ENCODE measurements around the gene ELL2. TPM values are rescaled to one million over a fixed set of nuclear protein-coding genes. Genes with fewer than 3 reads are reported as not detected.

The ELL2 gene
- total and polyA plus RNA-seq, 2 of the 13 experiments (the other 11 are each of a cell fraction or from before 2014, with no cell fraction given): 78.9 to 97.1 TPM

DNA sequence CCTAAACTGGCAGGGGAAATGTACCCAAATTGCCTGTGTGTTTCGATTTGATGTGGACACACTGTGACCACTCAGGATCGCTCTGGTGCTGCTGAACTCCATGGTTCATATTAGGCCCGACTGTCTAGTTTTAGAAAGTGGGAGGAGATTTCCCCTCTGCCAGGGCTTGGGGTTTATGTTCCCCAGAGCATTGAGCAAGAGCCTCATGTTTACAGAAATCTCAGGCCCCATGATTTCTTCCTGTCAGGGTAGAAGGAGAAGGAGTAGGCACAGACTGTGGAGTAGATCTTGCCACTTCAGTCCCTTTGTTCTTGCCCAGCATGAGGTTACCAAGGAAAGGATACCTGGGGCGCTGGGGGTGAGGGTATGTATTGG, 98.3 kb downstream of the ELL2 start:
- H3K27ac ChIP-seq (ENCODE audit: extremely low read length, insufficient read depth, low read length): peak overlapping the region; percentile 98
- TF ChIP-seq ZNF414 (CRISPR knock-in tag; IDR thresholded peaks at IDR 0.05) (no peak), ESRRA (CRISPR knock-in tag; IDR thresholded peaks at IDR 0.05; ENCODE audit: low read depth) (no peak; the same call in 1 of the 2 replicates), THRA (CRISPR knock-in tag; IDR thresholded peaks at IDR 0.05; ENCODE audit: borderline replicate concordance) (peak; percentile 26; the same call in 1 of the 2 replicates), PRMT3 (CRISPR knock-in tag; IDR thresholded peaks at IDR 0.05; ENCODE audit: borderline replicate concordance, low read depth) (no peak), THYN1 (CRISPR knock-in tag; IDR thresholded peaks at IDR 0.05; ENCODE audit: borderline replicate concordance, low read depth) (no peak), ZNF230 (CRISPR knock-in tag; IDR thresholded peaks at IDR 0.05) (peak; percentile 40; the same call in 1 of the 2 replicates), HOXA5 (CRISPR knock-in tag; IDR thresholded peaks at IDR 0.05) (peak; percentile 46; the same call in 1 of the 2 replicates), TAF1 (CRISPR knock-in tag; IDR thresholded peaks at IDR 0.05) (0 out of 2 replicates have a peak, but pooled peaks have one; percentile 6), FOSL1 (CRISPR knock-in tag; IDR thresholded peaks at IDR 0.05; ENCODE audit: borderline replicate concordance) (no peak), YY1 (IDR thresholded peaks at IDR 0.05; ENCODE audit: insufficient read depth, insufficient replicate concordance, low read depth, low read length) (peak; percentile 15), FOSL2 (CRISPR knock-in tag; IDR thresholded peaks at IDR 0.05) (peak; percentile 50)
- TF ChIP-seq, protein P1, sequence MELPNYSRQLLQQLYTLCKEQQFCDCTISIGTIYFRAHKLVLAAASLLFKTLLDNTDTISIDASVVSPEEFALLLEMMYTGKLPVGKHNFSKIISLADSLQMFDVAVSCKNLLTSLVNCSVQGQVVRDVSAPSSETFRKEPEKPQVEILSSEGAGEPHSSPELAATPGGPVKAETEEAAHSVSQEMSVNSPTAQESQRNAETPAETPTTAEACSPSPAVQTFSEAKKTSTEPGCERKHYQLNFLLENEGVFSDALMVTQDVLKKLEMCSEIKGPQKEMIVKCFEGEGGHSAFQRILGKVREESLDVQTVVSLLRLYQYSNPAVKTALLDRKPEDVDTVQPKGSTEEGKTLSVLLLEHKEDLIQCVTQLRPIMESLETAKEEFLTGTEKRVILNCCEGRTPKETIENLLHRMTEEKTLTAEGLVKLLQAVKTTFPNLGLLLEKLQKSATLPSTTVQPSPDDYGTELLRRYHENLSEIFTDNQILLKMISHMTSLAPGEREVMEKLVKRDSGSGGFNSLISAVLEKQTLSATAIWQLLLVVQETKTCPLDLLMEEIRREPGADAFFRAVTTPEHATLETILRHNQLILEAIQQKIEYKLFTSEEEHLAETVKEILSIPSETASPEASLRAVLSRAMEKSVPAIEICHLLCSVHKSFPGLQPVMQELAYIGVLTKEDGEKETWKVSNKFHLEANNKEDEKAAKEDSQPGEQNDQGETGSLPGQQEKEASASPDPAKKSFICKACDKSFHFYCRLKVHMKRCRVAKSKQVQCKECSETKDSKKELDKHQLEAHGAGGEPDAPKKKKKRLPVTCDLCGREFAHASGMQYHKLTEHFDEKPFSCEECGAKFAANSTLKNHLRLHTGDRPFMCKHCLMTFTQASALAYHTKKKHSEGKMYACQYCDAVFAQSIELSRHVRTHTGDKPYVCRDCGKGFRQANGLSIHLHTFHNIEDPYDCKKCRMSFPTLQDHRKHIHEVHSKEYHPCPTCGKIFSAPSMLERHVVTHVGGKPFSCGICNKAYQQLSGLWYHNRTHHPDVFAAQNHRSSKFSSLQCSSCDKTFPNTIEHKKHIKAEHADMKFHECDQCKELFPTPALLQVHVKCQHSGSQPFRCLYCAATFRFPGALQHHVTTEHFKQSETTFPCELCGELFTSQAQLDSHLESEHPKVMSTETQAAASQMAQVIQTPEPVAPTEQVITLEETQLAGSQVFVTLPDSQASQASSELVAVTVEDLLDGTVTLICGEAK (IDR thresholded peaks at IDR 0.05): no peak
- TF ChIP-seq, protein P1 (CRISPR knock-in tag; IDR thresholded peaks at IDR 0.05): no peak

More for the DNA sequence above, 98.3 kb downstream of the ELL2 start:
- Histone ChIP-seq H3K79me2 (ENCODE audit: insufficient read depth, low read length) (peaks cover 12% of the 10 kb centered on the region), H2AFZ (ENCODE audit: low read length) (no peak overlapping the region), H3K4me2 (ENCODE audit: low read depth, low read length) (peak overlapping the region; percentile 90), H3K27me3 (ENCODE audit: control insufficient read depth in 1 of 2, insufficient read depth in 2 of 2, low read length in 2 of 2) (no peaks in the 10 kb centered on the region), H3K9me3 (ENCODE audit: low read length) (no peaks in the 10 kb centered on the region), H3K4me3 (replicated peaks in 1 of 3; ENCODE audit: insufficient read depth in 1 of 3, low read depth in 2 of 3, low read length in 3 of 3) (peak overlapping the region; percentile 1 to 62 (median 46)), H4K20me1 (ENCODE audit: insufficient read depth, low read length) (no peaks in the 10 kb centered on the region), H3K36me3 (replicated peaks in 1 of 2; ENCODE audit: control insufficient read depth in 1 of 2, insufficient read depth in 2 of 2, low read length in 2 of 2) (no peaks in the 10 kb centered on the region), H3K9ac (ENCODE audit: insufficient read depth, low read depth, low read length) (peak overlapping the region; percentile 89), H3K4me1 (ENCODE audit: insufficient read depth, low read length) (peaks cover 86% of the 10 kb centered on the region)
- no TSS peak for BruUV-seq (replicated peaks)
- POLR2A ChIA-PET: interaction anchor here (0.8 to 7.9 kb wide), 9 partner anchors 11 to 255 kb away, joined by 3 to 128 read pairs (median 9); partner anchors contain the start of gene GLRX
- in situ Hi-C loops (cut with HindIII; ENCODE audit: extremely low pct_ligation_motif_present, low pct_unique_long_range_greater_than_20kb): loop anchor here (5.0 kb wide), 1 partner anchor 254 kb away; no protein-coding TSS in a partner anchor
- intact Hi-C loops (cut with micrococcal nuclease; ENCODE audit: unreplicated experiment): loop anchor here (2.0 to 5.0 kb wide), 3 partner anchors 44 to 324 kb away; no protein-coding TSS in a partner anchor
- CTCF ChIA-PET (ENCODE audit: low intra/inter-chr PET ratio, low total read pairs): no interaction called here
- DNase-seq (ENCODE audit: low spot score) (peak; percentile 69), FAIRE-seq (no peak), ATAC-seq (no peak)
- WGBS (ENCODE audit: low lambda C conversion rate): 9% methylated on average over 4 of the region's 4 CpGs

Data from HepG2 (cell line).